ENCODE measurements around the gene BTBD2.
A peak's percentile ranks its signal among the peaks of the same experiment; 100 is the strongest.
"Not testable (repeated sequence)": the region's sequence is repeated elsewhere in the genome, so short reads cannot be mapped to it uniquely, and the experiment has no call there.

BTBD2 gene

GRCh38 chr19:2039959-2040646, 24.6 kb upstream of the BTBD2 start:
- DNase-seq (ENCODE audit: low read depth in 2 of 2): no peak

DNA sequence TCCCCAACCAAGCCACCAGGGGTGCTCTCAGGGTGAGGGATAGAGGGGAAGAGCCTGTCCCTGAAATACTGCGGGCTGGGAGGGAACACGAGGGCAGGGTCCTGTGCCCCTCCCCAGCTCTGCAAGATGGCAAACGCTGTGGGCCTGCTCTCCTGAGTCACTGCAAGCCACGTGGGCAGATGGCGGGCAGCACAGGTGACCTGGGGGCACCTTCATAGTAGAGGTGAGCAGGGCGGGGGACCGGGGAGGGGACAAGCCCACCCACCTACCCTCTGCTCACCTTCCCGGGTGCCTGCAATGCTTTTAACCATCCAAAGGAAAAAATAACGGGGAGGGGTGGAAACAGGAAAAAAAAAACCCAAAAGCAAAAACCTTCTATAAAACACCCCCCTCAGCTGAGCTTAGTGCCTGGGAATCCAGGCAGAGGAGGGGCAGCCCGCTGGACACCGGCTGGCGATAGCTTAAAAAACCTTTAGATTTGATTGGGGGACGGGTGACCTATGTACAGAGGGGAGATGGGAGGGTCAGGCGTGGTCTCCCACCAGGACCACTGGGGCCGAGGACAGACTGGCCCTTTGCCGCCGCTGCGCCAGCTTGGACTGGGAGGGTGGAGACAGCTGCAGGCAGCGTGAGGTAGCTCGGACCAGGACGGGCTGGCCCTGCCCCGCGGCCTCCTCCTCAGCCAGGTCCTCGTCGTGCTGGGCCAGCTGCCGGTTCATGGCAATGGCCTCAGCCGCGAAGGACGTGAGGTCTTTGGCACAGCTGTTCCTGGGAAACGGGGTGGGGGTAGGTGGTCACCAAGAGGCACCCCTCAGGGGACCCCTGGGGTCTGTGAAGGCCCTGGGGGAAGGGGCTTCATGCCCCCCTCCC, 23.8 kb upstream of the BTBD2 start:
- no peak for DNase-seq (ENCODE audit: low read depth in 2 of 2)

DNA sequence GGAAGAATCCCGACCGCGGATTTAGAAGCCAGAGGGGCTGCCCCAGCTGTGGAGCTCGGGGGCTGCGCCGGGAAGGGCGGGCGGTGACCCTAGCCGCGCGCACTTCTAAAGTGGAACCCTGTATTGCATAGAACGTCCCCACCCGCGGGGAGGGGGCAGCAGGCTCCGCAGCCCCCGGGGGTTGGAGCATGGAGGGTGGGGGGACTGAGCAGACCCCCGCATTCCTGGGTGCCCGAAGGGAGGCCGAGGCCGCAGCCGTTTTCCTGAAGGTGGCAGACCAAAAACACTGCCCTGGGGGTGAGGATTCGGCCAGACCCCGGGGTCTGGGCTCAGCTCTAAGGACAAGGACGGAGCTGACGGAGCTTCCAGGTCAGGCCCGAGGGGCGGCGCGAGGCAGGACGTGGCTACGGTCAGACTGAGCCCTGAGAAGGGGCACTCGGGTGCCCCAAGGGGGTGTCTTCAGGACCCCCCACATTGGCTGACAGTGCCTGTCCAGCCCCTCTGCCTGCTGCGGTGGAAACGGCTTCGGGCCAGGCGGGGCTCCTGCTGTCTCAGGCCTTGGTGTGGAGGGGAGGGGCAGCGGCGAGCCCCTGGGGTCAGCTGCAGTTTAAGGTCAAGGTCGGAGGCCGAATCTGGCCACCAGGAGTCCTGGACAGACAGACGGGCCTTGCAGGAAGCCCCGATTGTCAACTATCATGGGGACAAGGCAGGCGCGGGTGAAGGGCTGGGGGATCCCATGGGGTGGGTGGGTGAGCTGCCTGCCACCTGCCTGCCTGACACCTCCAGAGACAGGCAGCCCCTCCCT, 23.0 kb upstream of the BTBD2 start:
- DNase-seq (ENCODE audit: low read depth in 2 of 2): no peak

DNA sequence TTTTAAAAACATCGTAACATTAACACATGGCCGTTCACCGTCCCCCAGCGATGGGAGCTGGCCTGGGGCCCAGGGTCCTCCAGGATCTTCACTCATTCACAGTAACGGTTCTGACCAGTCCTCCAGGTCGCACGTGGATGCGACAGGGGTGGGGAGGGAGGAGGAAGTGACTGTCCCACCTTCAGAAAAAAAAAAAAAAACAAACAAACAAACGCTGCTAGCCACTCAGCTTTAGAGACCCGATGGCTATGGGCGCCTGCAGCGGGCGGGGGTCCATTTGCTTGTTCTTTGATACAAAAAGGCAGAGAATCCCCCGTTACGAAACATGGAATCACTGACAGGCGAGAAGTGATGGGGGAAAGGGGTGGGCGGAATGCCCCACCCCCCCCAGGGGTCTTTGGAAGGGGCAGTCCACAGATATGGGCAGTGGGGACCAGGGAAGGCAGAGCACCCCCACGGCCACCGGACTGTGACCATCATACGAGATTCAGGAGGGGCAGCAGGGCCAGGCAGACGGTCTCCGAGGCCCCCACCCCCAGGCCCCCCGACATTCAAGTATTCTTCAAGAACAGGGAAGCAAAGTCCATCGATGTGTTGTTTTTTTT, 22.2 kb upstream of the BTBD2 start:
- no peak for DNase-seq (ENCODE audit: low read depth in 2 of 2)

GRCh38 chr19:2036424-2036823, 20.9 kb upstream of the BTBD2 start:
- no peak for DNase-seq (ENCODE audit: low read depth in 2 of 2)

- DNase-seq (ENCODE audit: low read depth in 2 of 2): no peak
Observed at GRCh38 chr19:2035590-2035991, 20.1 kb upstream of the BTBD2 start.

DNA sequence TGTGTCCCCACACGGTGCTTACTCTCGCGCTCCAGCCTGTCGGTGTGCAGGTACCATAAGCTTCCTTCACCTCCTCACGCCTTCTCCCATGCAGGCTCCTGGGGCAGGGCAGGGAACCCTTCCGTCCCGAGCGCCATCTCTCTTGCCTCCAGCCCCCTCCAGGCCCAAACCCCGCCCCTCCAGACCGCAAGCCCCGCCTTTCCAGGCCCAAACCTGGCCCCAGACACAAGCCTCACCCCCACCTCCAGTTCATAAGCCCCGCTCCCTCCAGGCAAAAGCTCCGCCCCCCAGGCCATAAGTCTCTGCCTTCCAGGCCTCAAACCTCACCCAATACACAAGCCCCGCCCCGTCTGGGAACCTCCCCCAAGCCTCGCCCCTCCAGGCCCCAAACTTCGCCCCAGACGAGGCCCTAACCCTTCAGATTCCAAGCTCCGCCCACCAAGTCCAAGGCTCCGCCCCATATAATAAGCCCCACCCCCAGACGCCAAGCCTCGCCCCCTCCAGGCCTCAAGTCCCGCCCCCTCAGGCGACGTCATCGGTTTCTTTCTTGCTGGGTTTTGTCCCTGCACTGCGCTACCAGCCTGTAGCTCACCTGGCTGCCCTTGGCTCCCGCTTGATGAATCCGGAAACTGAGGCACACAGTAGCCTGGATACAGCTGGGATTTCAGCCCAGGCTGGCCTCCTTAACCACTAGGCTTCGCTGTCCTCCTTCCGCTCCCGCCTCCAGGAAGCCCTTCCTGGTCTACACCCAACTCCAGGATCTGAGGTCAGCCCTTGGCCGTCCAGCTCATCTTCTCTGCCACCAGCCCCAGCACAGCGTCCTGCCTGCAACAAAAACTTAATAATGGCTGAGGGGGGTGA, 19.4 kb upstream of the BTBD2 start:
- DNase-seq (ENCODE audit: low read depth in 2 of 2): no peak

- not testable (repeated sequence) for DNase-seq (ENCODE audit: low read depth in 2 of 2)
Observed at GRCh38 chr19:2034253-2034652, 18.7 kb upstream of the BTBD2 start.

DNA sequence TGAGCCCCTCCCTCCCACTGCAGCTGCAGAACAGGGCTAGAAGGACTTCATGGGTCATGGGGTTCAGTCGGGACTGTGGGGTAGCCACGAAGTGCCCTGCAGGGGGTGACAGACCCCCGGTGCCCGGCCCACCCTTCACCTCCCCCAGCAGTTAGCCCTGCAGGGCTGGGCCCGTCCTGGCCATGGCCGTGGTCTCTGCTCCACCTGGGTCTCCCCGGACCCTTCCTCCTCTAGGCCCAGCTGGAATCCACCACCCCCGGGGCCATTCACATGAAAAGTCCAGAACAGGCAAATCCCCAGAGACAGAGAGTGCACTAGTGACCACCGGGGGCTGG, 18.3 kb upstream of the BTBD2 start:
- no peak for DNase-seq (ENCODE audit: low read depth in 2 of 2)

GRCh38 chr19:2033115-2033824, 17.8 kb upstream of the BTBD2 start:
- no peak for DNase-seq (ENCODE audit: low read depth in 2 of 2)

- no peak for DNase-seq (ENCODE audit: low read depth in 2 of 2)
Observed at GRCh38 chr19:2032296-2032941, 16.9 kb upstream of the BTBD2 start.

DNA sequence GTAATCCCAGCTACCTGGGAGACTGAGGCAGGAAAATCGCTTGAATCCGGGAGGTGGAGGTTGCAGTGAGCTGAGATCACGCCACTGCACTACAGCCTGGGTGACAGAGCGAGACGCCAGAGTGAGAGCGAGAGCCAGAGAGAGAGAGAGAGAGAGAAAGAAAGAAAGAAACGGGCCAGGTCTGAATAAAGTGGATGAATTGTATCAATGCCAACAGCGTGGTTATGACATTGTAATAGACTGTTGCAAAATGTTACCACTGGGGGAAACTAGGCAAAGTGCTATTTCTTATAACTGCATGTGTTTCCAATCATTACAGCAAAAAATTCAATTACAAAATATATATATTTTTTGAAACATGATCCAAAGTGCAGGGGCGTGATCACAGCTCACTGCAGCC, 11.8 kb upstream of the BTBD2 start:
- peak; percentile 77 to 80 for DNase-seq (ENCODE audit: low read depth in 2 of 2)

DNA sequence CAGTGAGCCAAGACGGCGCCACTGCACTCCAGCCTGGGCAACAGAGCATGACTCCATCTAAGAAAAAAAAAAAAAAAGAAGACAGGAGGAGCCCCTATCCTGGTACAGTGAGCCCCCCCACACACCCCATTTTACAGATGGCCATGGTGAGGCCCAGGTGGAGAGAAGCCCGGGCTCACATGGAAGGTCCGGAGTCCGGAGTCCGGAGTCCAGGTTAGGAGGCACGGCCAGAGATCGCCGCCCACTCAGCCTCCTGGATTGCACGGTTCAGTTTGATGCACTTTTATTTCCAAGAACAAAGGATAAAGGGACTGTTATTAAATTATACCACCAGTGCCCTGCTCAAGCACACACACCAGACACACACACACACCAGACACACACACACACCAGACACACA, 11.3 kb upstream of the BTBD2 start:
- DNase-seq (ENCODE audit: low read depth in 2 of 2): no peak

GRCh38 chr19:2022289-2022688, 6.8 kb upstream of the BTBD2 start:
- DNase-seq (ENCODE audit: low read depth in 2 of 2): no peak

- no peak for DNase-seq (ENCODE audit: low read depth in 2 of 2)
Observed at GRCh38 chr19:2021453-2022140, 6.1 kb upstream of the BTBD2 start.

GRCh38 chr19:2018752-2019151, 3.2 kb upstream of the BTBD2 start:
- no peak for DNase-seq (ENCODE audit: low read depth in 2 of 2)

DNA sequence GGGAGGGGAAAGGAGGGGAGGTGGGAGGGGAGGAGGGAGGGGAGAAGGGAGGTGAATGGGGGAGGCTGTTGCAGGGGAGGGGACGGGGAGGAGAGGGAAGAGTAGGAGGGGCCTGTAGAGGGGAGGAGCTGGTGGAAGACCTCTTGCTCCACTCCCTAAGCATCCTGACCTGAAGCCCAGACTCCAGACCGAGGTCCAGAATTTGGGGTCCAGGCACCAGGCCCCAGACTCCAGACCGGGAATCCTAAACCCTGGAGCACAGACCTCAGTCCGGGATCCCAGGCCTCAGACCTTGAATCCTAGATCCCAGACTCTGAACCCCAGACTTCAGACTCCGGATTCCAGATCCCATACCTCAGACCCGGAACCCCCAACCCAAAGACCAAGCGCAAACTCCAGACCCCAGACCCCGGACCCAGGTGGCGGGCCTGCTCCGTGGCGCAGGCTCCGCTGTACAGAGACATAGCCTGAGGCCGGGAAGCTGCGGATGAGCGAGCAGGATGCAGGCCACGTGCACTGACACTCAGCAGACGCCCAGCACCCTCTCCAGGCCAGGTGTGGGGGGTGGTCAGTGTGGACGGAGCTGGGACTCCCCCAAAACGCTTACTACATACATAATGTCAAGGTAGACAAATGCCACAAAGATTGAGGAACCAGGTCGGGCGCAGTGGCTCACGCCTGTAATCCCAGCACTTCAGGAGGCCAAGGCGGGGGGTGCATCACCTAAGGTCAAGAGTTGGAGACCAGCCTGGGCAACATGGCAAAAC, 710 bp upstream of the BTBD2 start:
- DNase-seq (ENCODE audit: low read depth in 2 of 2): peak; percentile 54 to 59

DNA sequence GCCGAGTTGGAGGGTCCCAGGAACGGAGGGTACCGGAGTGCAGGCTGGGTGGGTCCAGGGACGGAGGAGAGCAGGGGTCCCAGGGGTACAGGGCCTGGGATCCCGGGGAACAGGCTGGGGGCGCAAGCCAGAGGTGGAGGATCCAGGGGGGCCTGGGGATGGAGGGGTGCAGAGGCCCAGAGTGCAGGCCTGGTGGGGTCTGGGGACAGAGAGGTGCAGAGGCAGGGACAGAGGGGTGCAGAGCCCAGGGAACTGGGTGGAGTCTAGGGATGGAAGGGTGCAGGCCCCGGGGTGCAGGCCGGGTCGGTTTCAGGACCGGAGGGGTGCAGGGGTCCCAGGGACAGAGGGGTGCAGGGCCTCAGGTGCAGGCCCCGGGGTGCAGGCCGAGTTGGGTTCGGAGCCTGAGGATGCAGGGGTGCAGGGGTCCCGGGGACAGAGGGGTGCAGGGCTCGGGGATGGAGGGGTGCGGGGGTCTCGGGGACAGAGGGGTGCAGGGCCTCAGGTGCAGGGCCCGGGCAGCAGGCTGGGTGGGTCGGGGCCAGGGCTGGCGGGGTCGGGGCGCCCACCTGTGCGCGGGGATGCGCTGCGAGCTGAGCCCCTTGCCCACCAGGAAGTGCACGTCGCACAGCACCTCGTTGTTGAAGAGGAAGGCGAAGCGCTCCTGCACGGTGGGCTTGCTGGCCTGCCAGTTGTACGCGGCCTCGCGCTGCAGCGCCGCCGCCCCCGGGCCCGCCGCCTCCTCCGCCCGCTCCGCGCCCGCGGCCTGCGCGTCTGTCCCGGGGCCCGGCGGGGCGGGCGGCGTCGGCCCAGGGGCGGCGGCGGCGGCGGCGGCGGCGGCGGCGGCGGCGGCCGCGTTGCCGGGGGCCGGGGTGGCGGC, 545 bp downstream of the BTBD2 start:
- no peak for DNase-seq (ENCODE audit: low read depth in 2 of 2)

All from fibroblast of skin of left biceps (primary cell).